GM21786 (cell line): ENCODE measurements around the gene SLC38A2.

Experiments
- ATAC-seq: cut with Tn5 transposase; IDR thresholded peaks from one replicate; pipeline ENCODE4 v1.9.1; 2021; ENCODE audit not compliant: unreplicated experiment

Gene SLC38A2

GRCh38 chr12:46376579-46376978 lies 4.0 kb upstream of the SLC38A2 start:
- no peak for ATAC-seq

- no peak for ATAC-seq
Measured at GRCh38 chr12:46374711-46375110, 2.1 kb upstream of the SLC38A2 start.

- no peak for ATAC-seq
Measured at GRCh38 chr12:46374310-46374709, 1.7 kb upstream of the SLC38A2 start.

GRCh38 chr12:46373301-46374296 lies 1.0 kb upstream of the SLC38A2 start:
- ATAC-seq: no peak

GRCh38 chr12:46371718-46372543 lies 642 bp downstream of the SLC38A2 start:
- ATAC-seq: peak; percentile 11

GRCh38 chr12:46370792-46371717 lies 1.5 kb downstream of the SLC38A2 start:
- ATAC-seq: peak; percentile 36

GRCh38 chr12:46370380-46370734 lies 2.2 kb downstream of the SLC38A2 start:
- ATAC-seq: no peak

GRCh38 chr12:46369474-46370379 lies 2.8 kb downstream of the SLC38A2 start:
- no peak for ATAC-seq

GRCh38 chr12:46369095-46369473 lies 3.5 kb downstream of the SLC38A2 start:
- no peak for ATAC-seq

- no peak for ATAC-seq
Measured at GRCh38 chr12:46368684-46369083, 3.9 kb downstream of the SLC38A2 start.

- no peak for ATAC-seq
Measured at GRCh38 chr12:46368138-46368537, 4.4 kb downstream of the SLC38A2 start.

GRCh38 chr12:46367351-46368029 lies 5.1 kb downstream of the SLC38A2 start:
- no peak for ATAC-seq

GRCh38 chr12:46366771-46367170 lies 5.8 kb downstream of the SLC38A2 start:
- ATAC-seq: no peak

GRCh38 chr12:46365951-46366379 lies 6.6 kb downstream of the SLC38A2 start:
- no peak for ATAC-seq

- no peak for ATAC-seq
Measured at GRCh38 chr12:46364777-46365580, 7.6 kb downstream of the SLC38A2 start.

- no peak for ATAC-seq
Measured at GRCh38 chr12:46364300-46364696, 8.3 kb downstream of the SLC38A2 start.

GRCh38 chr12:46363582-46364299 lies 8.8 kb downstream of the SLC38A2 start:
- ATAC-seq: no peak
